HG03571 (cell line): ENCODE data around the gene N4BP2L2.
A peak's percentile ranks its signal among the peaks of the same experiment; 100 is the strongest.

Experiments used
- ATAC-seq: cut with Tn5 transposase; IDR thresholded peaks from one replicate; pipeline ENCODE4 v1.9.1; 2021; ENCODE audit not compliant: unreplicated experiment

N4BP2L2 gene

DNA sequence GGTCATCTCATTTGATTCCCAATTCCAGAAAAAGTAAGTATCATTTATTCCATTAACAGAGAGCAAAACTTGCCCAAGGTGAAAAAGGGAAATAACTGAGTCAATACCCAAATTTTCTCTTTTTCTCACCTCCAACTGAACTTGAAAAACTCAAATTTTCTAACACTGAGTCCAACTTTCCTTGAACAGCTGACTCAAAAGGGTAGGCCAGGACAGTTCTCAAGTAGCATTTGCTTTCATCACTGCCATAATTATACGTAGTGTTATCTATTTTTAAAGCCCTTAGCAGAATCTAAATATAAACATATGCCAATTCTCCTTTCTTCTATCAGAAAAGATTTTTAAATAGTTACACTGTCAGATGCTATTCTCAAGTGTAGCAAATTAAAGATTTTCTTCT, 3.5 kb downstream of the N4BP2L2 start:
- ATAC-seq = no peak

DNA sequence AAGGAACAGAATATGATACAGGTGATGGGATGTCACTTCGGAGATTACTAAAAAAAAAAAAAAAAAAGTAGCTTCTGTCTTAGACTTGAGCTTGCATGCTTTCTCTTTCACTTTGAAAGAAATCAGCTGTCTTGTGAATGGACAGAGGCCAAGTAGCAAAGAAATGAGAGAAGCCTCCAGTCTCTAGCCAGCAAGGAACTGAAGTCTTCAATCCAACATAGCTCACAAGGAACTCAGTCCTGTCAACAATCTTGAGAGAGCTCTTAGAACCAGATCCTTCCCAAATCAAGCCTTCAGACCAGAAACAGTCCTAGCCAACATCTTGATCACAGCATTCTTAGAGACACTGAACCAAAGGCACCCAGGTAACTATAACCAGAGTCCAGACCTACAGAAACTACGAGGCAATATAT, 7.7 kb downstream of the N4BP2L2 start:
- ATAC-seq = peak; percentile 46

DNA sequence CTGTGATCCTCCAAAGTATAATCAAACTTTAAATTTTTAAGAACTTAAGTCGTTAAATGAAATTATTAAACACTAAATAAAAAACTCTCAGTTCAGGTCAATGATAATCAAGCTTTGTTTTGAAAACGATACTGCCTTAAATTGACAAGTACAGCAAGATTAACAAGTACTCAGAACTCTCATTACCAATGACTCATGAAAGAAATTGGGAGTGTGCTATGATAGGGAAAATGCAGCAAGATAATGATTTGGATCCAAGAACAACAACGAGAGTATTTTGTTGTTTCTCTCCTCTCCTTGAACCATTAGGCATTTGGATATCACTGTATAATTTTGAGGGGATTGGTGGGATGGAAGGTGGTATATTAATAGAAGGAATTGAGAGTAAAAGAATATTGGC, 10.2 kb downstream of the N4BP2L2 start:
- no peak for ATAC-seq

DNA sequence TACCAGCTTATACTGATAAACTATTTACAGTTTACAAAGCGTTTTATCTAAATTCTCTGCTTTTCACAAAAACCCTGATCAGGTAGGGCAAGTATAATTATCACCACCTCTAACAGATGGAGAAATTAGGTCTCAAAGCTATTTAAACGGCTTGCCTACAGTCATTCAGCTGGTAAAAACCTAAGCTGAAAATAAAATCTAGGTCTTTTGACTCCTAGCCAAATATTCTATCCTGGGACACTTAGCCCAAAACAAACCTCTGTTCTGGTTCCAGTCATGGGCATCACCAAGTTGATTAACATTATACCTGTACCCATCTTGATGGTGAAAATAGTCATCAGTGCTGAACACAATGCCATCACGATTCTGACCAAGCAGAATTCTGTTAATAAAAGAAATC, 11.4 kb downstream of the N4BP2L2 start:
- no peak for ATAC-seq

DNA sequence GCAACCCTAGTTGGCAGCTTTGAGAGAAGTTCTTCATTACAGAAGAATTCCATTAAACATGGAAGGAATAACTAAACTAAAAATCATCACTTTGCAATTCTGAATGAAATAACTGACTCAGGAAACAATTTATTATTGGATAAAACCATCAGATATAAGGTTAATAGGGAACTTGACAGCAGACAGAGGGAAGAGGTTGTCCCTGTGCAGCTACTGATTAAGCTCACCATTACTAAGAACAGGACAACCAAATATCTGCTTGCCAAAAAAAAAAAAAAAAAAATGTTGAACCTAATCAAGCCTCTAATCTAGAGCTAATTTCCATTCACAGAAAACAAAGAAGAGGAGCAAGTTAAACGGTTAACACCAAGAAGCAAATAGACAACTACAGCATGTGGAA, 12.8 kb downstream of the N4BP2L2 start:
- ATAC-seq = no peak

DNA sequence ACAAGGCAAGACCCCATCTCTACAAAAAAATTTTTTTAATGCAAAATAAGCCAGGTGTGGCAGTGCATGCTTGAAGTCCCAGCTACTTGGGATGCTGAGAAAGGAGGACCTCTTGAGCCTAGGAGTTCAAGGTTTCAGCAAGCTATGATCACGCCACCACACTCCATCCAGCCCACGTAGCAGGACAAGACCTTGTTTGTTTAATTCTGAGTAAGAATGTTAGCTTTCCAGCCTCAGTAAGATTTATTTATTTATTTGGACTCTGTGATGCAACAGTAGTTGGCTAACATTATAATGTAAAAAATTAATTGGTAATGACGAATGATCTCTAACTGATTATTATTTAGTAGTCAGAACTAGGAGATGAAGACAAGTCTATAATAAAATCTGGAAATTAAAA, 23.3 kb downstream of the N4BP2L2 start:
- no peak for ATAC-seq

DNA sequence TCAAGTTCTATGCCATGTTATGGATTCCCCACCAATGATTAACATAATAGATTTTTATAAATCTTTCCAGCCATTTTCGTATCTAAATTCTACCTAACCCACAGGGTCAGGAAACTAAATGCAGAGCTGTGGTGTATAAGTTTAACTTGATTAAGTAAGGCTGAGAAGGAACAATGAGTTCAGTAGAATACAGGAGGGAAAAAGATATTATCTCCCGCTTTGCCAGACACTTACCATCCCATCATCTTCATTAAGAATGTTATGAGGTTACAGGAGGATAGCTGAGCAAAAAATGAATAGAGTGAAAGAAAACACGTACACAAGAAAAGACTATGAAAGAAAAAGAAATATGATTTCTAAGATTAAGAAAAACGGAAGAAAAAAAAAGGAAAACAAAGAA, 27.1 kb downstream of the N4BP2L2 start:
- ATAC-seq = no peak

DNA sequence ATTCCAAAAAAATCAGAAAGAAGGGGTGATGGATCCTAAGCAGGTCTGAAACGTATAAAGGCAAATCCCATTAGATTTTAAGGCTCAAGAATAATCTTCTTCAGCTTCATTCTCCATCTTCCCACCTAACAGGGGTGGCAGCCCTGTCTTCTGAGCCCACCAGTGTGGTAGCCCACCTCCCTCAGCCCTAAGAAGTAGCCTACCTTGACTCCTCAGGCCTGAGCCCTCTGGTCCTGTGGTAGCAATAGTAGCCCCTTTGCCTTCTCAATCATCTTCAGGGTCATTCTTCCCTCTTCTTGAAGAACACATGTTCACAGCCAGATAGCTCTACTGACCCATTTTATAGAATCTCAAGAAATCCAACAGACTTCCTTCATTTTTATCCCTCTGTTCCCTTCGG, 33.7 kb downstream of the N4BP2L2 start:
- ATAC-seq = no peak

DNA sequence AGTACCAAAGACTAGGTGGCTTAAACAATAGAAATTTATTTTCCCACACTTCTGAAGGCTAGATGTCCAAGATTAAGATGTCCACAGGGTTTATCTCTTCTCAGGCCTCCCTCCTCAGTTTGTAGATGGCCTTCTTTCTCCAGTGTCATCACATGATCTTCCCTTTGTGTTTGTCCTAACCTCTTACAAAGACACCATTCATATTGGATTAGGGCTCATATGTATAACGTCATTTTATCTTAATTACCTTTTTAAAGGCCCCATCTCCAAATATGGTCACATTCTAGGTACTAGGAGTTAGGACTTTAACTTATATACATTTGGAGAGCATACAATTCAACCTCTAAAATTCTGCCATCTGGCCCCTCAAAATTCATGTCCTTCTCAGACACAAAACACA, 34.3 kb downstream of the N4BP2L2 start:
- no peak for ATAC-seq

DNA sequence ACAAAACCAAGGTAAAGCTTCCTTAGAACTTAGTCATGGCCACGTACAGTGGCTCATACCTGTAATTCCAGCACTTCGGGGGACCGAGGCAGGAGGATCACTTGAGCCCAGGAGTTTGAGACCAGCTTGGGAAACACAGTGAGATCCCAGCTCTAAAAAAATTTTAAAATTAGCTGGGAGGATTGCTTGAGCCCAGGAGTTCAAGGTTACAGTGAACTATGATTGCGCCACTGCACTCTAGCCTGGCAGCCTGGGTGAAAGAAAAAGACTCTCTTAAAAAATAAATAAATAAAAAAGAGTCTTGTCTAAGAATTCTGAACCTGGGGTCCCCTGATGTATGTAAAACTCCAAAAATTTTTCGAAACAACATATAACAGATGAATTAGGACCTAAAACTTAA, 34.9 kb downstream of the N4BP2L2 start:
- ATAC-seq = no peak

DNA sequence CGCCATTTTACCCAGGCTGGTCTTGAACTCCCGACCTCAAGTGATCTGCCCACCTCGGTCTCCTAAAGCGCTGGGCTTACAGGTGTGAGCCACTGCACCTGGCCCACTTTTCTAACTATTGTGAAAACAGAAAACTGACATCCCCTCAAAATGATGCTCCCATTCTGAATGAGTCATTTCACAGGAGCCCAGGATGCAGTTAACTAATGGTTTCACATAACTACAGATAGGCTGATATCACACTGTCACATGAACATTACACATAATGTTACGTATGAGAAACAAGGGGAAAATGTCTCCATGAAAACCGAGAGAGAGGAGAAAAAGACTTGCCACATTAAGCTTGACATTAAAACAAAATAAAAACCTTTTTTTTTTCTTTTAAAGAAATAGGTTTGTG, 37.5 kb downstream of the N4BP2L2 start:
- no peak for ATAC-seq

DNA sequence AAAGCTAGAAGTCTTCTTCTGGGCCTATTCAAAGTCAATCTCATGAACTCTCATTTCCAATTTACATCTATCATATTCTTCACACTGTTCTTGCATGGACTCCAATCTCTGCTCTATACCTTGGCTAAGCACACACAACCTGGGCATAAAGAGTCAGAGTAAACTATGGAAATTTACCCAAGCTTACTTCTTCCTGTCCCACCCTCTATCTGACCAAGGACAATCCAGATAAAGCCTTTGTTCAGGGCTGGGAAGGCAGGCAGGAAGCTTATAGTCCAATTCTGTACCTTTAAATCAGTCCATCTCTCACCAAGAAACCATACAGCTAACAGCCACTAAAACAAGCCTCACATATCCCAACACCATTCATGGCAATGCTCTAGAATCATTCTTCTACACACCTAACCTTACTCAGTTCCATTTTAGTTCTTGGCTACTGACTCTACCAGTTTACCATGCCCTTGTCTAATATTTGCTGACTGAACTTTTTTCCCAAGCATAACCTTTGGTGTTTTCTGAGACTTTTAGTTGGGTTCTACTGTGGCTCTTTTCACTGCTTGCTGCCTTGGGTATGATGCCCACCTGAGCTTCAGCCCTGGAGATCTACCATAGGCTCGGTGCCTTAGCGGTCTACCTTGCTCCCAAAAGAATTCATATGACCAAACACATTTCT, 38.9 kb downstream of the N4BP2L2 start:
- ATAC-seq = no peak

DNA sequence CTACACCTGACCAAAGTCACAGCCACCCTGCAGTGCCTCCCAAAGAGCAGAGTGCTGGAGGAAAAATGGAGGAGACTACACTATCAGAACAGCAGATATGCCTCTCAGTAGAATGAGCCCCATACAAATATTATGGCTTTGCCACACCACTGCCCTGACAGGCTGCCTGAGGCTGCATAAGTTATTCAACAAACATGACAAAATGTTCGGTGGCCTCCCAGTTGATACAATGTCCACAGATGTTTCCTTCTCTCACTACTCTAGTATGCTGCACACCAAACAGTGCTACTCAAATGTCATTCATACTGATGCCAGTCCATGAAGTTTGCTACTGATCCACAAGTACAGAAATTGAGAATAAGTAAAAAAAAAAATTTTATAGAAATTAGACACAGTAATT, 41.0 kb downstream of the N4BP2L2 start:
- ATAC-seq = no peak

DNA sequence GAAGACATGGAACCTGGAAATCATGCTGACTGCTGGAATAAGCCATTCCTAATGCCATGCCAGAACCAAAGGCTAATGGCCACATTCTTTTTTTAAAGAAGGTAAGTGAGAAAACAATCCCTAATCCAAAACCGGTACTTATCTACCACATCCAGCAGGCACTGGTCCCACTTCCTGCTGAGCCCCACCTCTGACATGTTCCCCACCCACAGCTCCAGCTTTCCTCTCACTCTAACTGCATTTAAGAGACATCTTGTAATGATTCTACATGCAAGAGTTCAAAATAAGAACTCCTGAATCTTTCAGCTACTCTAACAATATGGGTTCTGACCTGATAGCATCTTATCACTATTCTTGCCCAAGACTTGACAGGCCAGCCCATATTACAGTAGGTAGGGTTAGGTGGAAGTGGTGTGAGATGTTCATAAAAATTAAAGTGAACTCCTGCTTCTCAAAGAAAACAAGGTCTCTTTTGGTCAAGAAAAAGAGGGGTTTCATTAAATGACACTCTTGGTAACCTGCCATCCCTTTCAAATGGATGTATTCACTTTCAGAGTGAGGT, 41.9 kb downstream of the N4BP2L2 start:
- no peak for ATAC-seq

DNA sequence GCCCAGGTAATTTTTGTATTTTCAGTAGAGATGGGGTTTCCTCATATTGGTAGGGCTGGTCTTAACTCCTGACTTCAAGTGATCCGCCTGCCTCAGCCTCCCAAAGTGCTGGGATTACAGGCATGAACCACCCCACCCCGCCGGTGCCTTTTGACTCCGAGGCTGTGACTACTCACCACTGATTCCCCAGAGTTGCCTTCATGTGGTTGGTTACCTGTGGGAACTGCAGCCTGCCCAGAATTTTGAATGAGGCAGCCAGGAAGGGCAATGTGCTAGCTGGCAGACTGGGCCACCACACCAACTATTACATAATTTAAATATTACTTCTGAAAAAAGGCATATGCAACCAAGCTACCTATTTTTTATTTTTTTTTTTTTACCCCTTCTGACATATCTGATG, 42.8 kb downstream of the N4BP2L2 start:
- no peak for ATAC-seq

DNA sequence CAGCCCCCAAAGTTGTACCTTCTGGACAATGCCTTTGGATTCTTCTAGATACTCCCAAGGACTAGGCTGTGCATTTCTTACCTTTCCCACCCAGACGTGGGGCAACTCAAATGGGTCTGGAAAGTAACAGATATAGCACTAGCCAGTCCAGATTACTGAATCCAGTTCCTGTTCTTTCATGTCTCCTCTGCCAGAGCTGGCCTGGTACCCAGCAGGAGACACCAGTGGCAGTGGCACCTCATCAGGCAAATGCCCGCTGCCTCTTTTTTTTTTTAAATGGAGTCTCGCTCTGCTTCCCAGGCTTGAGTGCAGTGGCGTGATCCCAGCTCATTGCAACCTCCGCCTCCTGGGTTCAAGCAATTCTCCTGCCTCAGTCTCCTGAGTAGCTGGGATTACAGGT, 43.2 kb downstream of the N4BP2L2 start:
- no peak for ATAC-seq

DNA sequence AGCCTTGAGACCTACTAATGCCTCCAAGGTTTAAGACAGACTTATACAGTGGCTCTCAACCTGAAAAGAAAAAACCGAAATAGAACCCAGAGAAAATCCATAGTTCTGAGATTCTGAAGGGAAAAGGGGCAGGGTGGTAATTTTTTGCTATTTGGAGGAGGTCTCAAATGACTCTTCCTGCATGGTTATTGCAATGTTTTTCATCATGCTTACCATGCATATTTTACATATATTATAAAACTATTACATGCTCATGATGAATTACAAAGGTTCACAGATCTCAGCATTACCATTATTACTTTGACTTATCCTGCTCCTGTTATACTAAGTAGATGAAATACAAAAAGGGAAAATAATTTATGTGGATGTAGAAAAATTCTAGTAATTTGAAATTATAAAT, 47.6 kb downstream of the N4BP2L2 start:
- ATAC-seq = no peak

DNA sequence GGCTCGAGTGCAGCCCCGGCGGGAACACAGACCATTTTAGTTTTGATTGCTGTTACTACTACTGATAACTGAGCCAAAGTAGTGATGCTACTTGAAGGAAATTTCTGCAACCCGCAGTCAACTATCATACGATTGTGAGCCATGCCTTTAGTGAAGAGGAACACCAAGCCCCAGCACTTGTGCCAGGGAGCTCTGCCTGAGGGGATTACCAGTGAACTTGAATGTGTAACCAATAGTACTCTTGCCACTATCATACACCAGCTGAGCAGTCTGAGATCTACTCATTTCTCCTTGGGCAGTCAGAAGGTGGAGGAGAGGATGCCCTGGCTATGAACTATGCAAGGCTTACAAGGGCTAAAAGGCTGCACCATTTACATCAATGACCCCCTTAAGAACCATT, 61.7 kb downstream of the N4BP2L2 start:
- ATAC-seq = no peak

DNA sequence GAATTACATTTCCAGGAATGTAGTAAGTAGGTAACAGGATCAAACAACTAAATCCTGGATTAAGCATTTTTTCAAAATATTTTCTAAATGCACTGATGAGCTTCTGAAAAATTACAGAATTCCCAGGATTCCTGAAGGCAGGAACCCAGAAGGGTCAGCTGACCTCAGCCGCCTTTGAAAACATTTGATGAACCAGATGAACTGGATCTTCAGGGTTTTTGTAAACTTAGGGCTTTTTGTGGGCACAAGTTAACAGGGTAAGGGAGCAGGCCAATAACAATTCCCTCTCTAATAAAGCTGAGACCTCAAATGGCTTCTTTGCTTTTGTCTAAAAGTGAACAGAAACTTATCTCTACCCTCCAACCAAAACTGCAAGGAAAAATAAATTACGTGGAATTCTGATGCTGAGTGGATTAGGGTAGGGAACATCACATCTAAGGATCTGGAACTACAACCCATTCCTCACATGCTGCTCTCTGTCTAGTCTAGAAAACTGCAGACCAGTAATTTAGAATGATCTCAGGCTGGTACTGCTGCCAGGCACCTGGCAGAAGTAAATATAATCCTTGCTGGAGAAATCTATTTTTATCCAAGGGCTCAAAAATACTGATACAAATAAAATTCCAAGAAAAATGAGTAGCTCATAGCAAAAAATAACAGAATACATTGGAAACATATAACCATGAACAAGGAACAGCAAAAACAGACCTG, 62.4 kb downstream of the N4BP2L2 start:
- no peak for ATAC-seq

DNA sequence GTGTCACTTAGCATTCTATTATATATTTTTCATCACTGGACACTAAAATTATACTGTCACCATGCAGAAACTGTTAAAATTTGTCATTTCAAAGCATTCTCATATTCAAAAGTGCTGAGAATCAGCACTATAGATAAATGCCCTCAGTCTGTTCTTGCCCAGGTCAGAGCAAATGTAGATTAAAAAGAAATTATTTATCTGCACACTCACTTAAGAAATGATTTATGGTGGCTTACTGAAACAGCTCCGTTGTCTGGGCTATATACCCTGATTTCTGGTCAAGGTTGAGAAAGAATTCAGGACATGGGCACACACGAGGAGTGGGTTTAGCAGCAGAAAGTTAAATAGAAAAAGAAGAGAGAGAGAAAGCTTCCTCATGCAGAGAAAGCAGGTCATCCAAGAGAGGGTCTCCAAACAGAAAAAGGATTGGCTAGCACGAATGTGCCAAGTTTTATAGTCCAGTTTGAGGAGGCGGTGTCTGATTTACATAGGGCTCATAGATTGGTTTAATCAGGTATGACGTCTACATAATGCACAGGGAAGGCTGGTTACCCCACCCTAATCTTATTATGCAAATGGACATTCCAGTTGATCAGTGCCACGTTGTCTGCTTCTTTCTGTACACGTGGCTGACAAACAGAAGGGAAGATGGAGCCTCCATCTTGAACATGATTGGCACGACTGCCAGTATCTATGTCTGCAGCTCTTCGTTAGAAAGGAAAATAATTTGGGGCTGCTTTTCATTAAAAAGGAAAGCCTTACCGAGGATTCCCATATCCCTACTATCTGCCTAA, 63.4 kb downstream of the N4BP2L2 start:
- ATAC-seq = no peak

DNA sequence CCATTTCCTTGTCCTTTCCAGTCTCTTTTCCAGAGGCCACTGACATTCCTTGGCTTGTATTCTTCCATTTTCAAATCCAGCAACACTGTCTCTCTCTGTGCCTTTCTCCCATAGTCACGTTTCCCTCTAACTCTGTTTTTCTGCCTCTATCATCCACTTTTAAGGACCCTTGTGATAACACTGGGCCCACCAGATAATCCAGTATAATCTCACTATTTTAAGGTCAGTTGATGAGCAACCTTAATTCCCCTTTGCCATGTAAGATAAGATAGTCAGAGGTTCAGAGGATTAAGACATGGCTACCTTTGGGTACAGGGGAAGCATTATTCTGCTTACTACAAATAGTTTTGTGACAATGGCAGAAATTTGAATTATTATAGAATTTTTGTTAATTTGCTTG, 64.9 kb downstream of the N4BP2L2 start:
- no peak for ATAC-seq

DNA sequence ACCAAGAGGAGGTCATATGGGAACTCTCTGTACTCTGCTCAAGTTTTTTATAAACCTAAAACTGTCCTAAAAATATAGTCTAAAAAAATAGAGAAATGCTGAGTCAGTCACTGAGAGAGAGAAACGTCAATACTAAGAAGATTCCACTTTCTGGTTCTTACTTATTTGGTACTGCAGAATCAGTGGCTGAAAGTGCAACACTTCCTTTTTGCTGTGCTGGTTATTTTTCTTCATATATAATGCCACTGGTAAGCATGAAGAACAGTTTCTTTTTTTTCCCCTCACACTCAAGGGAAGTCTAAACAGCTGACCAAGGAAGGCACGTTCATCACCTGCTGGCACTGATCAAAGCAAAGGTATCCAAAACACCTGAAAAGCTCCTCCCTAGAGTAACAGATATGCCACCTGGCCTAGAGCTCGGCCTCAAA, 66.4 kb downstream of the N4BP2L2 start:
- no peak for ATAC-seq
